HT-29 (cell line): ENCODE data around the gene COL18A1. TPM values are rescaled to one million over a fixed set of nuclear protein-coding genes. Genes with fewer than 3 reads are reported as not detected.
"Not testable (repeated sequence)": the region's sequence is repeated elsewhere in the genome, so short reads cannot be mapped to it uniquely, and the experiment has no call there.

Source experiments
- DNase-seq: peaks from one replicate; pipeline ENCODE4 v3.0.0-alpha.2; 2015; ENCODE audit warnings: low spot score
- small RNA-seq: library from RNA; depleted of rRNA; stranded (forward); fragments of <200 nt; gene quantifications from one replicate; pipeline ENCODE3, GENCODE V24; 2014
- total RNA-seq: library from RNA; depleted of rRNA; stranded (reverse); fragments of >200 nt; shearing (Covaris generic); gene quantifications from 2 replicates; pipeline ENCODE4 v1.2.3, GENCODE V29; 2014; rRNA removed

COL18A1 gene
- total RNA-seq, 1 experiment from 2014 or later = 27.7 TPM

DNA sequence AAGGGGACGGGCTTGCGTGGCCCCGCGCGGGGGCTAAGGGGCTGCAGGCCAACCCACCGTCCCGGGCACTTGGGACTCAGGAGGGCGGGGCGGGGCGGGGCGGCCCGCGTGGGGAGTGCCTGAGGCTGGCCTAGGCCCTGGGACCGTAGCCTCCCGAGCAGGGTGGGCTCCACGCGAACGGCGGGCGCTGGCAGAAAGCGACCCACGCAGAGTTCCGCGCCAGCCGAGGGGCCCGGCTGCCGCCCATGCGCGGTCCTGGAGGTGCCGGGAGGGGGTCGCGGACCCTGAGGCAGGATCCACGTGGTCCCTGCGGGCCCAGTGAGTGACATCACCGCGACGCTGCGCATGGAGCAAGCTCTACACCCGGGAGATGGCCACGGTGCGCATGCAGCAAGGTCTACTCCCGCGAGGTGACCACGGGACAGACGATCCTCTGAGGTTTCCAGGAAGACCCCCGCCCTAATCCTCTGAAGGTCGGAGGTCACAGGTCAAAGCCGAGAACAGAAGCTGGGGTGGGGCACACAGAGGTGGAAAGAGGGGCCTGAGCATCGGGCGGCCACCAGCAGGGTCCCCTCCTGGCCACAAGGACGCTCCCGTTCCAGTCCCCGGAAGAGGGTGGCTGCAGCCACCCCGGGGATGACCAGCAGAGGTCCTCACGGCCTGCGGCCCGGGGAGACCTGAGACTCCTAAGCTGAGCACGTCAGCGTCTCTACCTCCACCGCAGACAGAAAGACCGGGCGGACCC lies 150.8 kb downstream of the COL18A1 start:
- DNase-seq = peak; percentile 86

DNA sequence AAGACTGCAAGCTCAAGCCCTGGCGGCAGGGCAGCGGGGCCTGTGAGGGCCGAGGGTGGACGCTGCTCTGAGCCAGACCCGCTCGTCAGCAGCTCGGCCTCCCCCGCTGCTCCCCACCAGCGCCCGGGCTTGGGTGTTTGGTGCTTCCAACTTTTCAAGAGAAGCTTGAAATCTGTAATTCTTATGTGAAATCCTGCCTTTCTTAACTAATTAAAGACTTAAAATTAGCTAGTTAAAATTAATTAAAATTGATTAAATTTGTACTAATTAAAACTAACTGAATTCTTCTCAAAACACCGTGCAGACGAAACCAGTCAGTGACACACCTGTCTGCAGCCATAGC lies 151.3 kb downstream of the COL18A1 start:
- DNase-seq = no peak

DNA sequence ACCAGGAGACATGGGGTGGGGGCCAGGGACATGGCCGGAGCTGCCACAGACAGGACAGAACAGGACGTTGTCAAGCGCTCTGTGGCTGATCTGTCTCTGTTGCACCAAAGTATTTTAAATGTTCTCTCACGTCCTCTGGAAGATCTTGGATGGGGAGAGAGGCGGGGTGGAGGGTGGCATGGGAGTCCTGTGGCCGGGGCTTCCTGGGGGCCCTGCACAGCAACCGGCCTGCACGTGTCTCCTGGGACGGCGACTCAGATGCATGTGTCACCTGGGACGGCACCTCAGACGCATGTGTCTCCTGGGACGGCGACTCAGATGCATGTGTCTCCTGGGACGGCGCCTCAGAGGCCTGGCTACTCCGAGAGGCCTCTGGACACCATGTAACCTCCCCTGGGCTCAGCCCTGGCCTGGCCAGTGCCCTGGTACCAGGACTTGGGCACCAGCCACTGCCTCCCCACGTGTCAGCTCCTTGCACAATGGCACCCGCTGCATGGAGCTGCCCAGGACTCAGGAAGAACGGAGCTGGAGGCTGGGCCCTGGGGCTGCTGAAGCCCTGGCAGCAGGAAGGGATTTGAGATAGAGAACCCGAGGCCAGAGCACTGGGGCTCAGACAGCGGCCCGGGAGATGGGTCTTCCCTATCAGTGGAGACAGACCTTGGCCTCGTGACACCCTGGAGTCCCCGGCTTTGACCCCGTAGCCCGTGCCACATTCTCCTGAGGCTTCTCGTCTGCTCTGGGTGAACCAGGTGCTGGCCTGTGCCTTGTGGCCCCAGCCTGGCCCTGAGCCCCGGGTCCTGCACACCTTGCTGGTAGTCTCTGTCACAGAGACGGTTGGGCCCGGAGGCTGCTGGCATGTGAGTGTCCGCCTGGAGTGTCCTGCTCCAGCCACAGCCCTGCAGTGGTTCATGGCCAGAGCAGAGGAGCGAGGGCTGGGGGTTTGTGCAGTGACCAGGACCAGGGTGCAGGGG lies 152.0 kb downstream of the COL18A1 start:
- DNase-seq = no peak

DNA sequence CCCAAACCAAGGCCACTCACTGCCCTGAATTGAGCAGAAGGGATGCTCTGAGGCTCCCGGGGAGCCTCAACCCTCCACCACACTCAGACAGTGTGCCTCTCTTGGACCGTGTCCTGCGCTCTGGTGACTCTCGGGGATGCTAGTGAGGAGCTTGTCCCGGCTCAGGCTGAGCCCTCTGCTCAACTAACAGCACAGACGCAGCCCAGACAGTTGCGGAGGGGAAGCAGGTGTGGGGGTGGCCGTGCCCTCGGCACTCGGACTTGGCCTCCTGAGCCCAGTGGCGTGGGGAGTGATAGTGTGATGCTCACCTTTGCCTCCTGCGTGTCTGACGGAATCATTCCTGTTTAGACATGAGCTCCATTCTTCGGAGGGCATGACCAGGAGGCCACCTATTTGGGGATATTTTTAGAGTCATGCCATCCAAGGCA lies 152.7 kb downstream of the COL18A1 start:
- no peak for DNase-seq

DNA sequence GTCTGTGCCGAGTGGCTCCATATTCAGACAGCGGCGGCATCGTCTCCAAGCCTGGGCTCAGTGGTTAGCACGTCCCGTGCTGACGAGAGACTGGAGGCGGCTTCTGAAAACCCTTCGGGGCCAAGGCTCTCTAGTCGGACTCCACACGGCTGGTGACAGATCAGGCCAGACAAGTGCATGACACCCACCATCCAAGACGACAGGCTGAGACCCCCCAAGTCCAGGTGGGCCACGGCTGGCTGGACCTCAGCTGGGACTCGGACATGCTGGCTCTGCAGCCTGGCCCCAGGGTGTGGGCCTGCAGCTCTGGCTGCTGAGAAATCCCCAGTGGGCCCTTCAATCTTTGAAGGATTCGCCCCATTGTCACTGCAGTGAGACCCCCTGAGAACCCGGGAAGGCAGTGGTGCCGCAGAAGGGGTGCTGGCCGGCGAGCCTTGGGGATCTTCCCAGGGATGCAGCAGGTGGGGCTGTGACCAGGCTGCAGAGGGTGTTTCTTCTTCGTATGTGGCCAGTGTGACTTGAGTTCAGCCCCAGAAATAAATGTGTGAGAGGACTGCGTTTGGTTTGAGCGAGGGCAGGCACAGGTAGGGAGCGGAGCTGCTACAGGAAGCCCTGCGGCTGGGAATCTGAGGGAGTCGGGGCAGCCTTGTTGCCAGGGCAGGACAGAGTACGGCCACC lies 153.2 kb downstream of the COL18A1 start:
- DNase-seq = no peak

DNA sequence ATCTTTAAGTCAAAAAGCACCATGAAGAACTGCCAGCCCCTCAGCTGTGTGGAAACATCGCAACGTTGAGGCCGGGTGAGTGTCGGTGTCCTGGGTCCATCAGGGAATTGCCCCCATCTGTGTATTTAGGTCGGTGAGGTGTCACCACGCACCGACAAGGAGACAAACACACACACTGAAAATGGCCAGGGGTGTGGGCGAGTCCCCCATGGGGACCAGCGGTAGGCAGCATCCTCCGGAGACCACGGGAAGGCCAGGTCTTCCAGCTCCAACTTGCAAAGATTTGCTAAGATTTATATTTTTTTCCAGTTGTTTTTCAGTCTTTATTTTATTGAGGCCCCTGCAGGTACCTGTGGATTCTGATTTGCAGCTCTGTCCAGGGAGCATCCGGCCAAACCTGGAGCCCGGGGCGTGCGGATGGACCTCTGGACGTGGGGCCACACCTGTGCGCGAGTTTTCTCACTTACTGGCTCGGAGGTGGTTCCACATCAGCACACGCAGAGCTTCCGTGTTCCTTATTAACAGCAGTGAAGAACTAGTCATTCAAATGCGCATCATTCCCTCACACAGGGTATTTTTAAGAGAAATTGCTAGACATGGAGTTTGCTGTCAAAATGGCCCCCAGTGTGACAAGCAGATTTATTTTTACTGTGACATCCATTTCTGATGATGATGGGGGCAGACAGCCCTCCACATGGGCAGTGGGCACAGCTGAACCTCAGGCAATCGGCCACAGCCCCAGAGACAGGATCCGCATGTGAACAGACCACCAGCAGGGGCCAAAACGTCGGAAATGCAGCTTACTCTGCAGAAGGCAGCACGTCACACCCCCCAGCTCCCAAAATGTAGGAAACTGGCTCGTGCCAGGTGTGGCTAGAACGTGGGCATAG lies 154.5 kb downstream of the COL18A1 start:
- DNase-seq = no peak

DNA sequence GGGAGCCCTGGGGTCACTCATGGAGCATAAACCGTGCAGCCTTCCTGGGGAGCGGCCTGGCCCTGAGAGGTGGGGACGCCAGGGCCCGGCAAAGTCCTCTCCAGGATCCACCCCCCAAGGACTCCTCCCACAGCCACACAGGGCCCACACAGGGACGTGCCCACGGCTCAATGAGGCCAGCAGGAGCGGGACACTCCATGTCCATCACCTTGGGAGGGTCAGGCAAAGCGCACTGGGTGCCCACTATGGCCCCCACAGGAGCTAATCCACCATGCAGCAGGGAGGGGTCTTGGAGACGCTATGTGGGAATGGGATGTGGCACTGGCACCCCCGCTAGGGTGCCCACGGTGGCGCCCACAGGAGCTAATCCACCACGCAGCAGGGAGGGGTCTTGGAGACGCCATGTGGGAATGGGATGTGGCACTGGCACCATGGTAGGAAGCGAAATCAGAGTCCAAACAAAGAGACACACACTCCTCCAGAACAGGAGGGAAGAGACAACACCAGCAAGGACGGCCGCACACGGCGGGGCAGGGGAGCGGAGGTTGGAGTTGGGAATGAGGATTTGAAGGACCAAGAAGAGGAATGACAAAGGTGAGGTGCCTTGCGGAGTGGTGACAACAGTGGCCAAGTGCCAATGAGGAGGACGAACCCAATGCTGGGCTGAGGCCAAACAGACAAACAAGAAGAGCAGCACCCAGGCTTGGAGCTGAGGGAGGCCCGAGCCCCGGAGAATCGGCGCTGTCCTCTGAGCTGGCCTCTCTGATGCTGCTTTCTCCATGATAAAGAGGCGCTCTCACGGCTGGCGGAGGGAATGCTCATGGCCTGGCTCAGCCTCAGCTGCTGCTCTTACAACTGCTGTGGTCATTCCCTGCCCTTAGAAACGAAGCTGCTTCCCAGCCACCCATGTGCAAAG lies 155.4 kb downstream of the COL18A1 start:
- no peak for DNase-seq

DNA sequence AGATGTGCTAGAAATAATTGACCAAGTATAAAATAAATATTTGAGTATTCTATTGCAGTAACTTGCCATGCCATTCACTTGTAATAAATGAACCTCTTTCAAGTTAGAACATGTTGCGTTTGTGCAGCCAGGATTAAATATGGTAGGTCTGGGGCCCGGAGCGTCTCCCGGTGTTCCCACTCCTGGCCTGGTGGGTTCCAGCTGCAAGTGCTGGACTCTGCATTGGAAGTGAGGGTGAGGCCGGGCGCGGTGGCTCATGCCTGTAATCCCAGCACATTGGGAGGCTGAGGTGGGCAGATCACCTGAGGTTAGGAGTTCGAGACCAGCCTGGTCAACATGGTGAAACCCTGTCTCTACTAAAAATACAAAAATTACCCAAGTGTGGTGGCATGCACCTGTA lies 156.3 kb downstream of the COL18A1 start:
- not testable (repeated sequence) for DNase-seq

DNA sequence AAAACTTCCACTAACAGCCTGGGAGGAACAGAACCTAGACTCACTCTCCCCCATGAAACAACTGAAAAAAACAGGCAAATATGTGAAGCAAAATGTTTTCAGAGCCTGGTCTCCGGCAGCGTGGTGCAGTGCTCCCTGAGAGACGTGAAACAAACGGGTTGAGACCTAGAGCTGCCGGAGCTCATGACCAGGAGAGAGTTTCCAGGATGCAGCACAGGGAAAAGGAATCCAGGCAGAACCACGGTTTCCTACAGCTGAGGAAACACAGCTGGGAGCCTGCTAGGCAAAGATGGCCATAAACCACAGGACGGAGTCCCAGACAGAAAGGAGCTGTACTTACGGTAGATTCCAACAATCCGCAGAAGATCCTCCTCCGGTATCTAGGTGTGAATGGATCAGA lies 157.4 kb downstream of the COL18A1 start:
- no peak for DNase-seq

DNA sequence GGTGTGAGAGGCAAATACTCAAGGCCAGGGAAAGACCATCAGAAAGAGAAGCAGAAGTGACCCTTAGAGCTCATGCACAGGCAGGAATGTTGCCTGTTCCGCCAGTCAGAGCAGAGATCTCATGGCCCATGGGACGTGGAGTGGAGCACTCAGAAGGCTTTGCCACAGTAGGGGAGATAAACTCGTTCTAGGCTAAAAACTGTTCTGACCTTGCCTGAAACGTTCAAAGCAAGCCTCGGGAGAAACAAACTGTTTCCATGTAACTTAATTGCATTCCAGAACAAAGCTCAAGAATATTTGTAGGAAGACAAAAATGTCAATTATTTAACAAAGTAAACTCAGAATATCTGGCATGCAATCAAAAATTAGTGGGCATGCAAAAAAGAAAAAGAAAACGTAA lies 158.0 kb downstream of the COL18A1 start:
- no peak for DNase-seq

Small RNA genes within 50 kb of the gene (small RNA-seq; reads per million reads assigned to genes)
- gene MIR6815 = not detected
- not detected for gene MTCO1P3

Other genes starting within 250 kb of the COL18A1 start
- gene POFUT2, start 117.3 kb upstream of the COL18A1 start, total RNA-seq = 19.3 and 21.7 TPM in 2 replicates
- gene SLC19A1, start 137.3 kb downstream of the COL18A1 start, total RNA-seq = 56.7 and 67.4 TPM in 2 replicates
- not detected in 2 replicates for gene PCBP3, start 238.6 kb downstream of the COL18A1 start, total RNA-seq